ENCODE results near the gene GCGR.
A peak's percentile ranks its signal among the peaks of the same experiment; 100 is the strongest.

Gene GCGR

GRCh38 chr17:81858967-81859905, 55.3 kb downstream of the GCGR start:
- DNase-seq (ENCODE audit: low spot score) = no peak
- in situ Hi-C loops (cut with MboI; ENCODE audit: low pct_unique_long_range_greater_than_20kb, low sequenced_read_pairs, unreplicated experiment) = no loop called here
- TF ChIP-seq CTCF (IDR thresholded peaks at IDR 0.05; ENCODE audit: extremely low read depth, insufficient read depth, missing control alignments) = no peak

DNA sequence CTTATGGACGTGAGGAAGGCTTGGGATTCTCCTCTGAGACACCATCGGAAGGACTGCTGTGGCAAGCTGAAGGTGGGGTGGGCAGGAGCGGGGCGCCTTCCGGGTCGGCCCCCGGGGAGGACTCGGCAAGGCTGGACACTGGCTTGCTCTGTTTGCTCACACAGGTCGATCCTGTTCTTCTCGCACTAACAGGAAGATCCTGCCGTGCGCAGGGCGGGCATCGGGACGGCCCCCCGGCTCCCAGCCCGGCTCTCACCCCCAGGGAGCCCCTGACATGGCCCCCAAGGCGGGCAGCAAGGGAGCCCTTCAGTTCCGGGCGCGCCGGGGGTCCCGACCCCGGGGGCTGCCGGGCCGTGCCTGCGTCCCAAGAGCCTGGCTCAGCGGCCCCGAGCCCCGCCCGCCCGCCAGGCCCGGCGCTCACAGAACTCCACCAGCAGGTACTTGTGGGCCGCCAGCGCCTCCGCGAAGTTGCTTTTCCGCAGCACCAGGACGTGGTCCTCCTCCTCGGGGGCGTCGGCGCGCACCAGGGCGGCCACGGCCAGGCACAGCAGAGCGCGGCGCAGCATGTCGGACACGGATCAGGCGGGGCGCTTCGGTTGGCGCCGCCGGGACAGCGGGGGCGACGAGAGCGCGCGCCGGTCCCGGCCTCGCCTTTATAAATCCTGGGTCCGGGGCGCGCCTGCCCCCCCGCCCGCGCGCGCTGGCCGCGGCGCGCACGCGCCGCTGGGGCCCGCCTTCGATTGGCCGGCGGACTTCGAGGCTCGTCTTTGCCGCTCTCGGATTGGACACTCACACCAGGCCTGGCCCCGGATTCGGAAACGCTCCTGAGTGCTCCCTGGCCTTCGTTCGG, 56.2 kb downstream of the GCGR start, which contains the start of gene P4HB:
Gene P4HB (minus strand): TSS at position 630 of the 850 bp plus-strand sequence. CDS start 64 bp downstream, at position 566.
- TF ChIP-seq CTCF (IDR thresholded peaks at IDR 0.05; ENCODE audit: extremely low read depth, insufficient read depth, missing control alignments) = no peak
- DNase-seq (ENCODE audit: low spot score) = peak; percentile 32
- in situ Hi-C loops (cut with MboI; ENCODE audit: low pct_unique_long_range_greater_than_20kb, low sequenced_read_pairs, unreplicated experiment) = no loop called here

GRCh38 chr17:81860756-81861568, 57.0 kb downstream of the GCGR start:
- TF ChIP-seq CTCF (IDR thresholded peaks at IDR 0.05; ENCODE audit: extremely low read depth, insufficient read depth, missing control alignments) = no peak
- DNase-seq (ENCODE audit: low spot score) = peak; percentile 99
- in situ Hi-C loops (cut with MboI; ENCODE audit: low pct_unique_long_range_greater_than_20kb, low sequenced_read_pairs, unreplicated experiment) = no loop called here

DNA sequence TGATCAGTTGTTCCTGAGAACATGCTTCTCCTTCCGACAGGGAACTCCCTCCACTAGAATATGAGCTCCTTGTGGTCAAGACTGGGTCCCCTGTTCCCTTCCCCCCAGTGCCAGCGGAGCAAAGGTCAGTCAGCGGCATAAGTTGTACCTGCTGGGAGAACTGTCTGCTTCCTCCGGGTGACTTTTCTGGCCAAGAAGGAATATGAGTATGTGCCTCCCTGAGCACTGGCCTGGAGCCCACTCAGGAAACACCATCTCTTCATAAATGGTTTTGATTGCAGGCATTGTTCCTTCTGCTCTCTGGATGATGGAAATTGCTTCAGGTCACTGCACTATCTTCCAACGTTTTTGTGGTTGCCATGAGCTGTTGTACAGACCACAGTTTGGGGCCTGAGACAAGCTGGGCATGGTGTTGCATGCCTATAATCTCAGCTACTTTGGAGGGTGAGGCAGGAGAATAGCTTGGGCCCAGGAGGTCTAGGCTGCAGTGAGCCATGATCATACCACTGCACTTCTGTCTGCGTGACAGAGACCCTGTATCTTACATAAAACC, 59.2 kb downstream of the GCGR start:
- DNase-seq (ENCODE audit: low spot score) = no peak
- no peak for TF ChIP-seq CTCF (IDR thresholded peaks at IDR 0.05; ENCODE audit: extremely low read depth, insufficient read depth, missing control alignments)
- in situ Hi-C loops (cut with MboI; ENCODE audit: low pct_unique_long_range_greater_than_20kb, low sequenced_read_pairs, unreplicated experiment) = no loop called here

Data from GM13977 (cell line).